ENCODE measurements around the gene NT5C3A.

Gene NT5C3A

GRCh38 chr7:33075818-33076518 is 13.4 kb upstream of the NT5C3A start:
- DNase-seq (ENCODE audit: low read depth) = no peak

- no peak for DNase-seq (ENCODE audit: low read depth)
These were observed 10.7 kb upstream of the NT5C3A start for GRCh38 chr7:33073243-33073642.

GRCh38 chr7:33072471-33072870 is 9.9 kb upstream of the NT5C3A start:
- peak; percentile 50 for DNase-seq (ENCODE audit: low read depth)

- no peak for DNase-seq (ENCODE audit: low read depth)
These were observed 8.3 kb upstream of the NT5C3A start for GRCh38 chr7:33070831-33071230.

- DNase-seq (ENCODE audit: low read depth) = no peak
These were observed 7.7 kb upstream of the NT5C3A start for GRCh38 chr7:33070277-33070676.

- no peak for DNase-seq (ENCODE audit: low read depth)
These were observed 5.3 kb upstream of the NT5C3A start for GRCh38 chr7:33067921-33068320.

GRCh38 chr7:33066771-33067170 is 4.2 kb upstream of the NT5C3A start:
- DNase-seq (ENCODE audit: low read depth) = no peak

- DNase-seq (ENCODE audit: low read depth) = no peak
These were observed 3.4 kb upstream of the NT5C3A start for GRCh38 chr7:33065981-33066380.

GRCh38 chr7:33062782-33063443 is 337 bp upstream of the NT5C3A start:
- DNase-seq (ENCODE audit: low read depth) = peak; percentile 89

GRCh38 chr7:33061282-33061937 is 1.2 kb downstream of the NT5C3A start:
- DNase-seq (ENCODE audit: low read depth) = no peak

- no peak for DNase-seq (ENCODE audit: low read depth)
These were observed 2.9 kb downstream of the NT5C3A start for GRCh38 chr7:33059635-33060034.

- no peak for DNase-seq (ENCODE audit: low read depth)
These were observed 7.4 kb downstream of the NT5C3A start for GRCh38 chr7:33055158-33055557.

- DNase-seq (ENCODE audit: low read depth) = no peak
These were observed 8.2 kb downstream of the NT5C3A start for GRCh38 chr7:33054261-33054964.

GRCh38 chr7:33053721-33054120 is 8.9 kb downstream of the NT5C3A start:
- no peak for DNase-seq (ENCODE audit: low read depth)

GRCh38 chr7:33050535-33051318 is 11.8 kb downstream of the NT5C3A start:
- DNase-seq (ENCODE audit: low read depth) = no peak

GRCh38 chr7:33048704-33049103 is 13.9 kb downstream of the NT5C3A start:
- DNase-seq (ENCODE audit: low read depth) = no peak

GRCh38 chr7:33048257-33048656 is 14.3 kb downstream of the NT5C3A start:
- DNase-seq (ENCODE audit: low read depth) = no peak

- no peak for DNase-seq (ENCODE audit: low read depth)
These were observed 17.6 kb downstream of the NT5C3A start for GRCh38 chr7:33044986-33045385.

- DNase-seq (ENCODE audit: low read depth) = no peak
These were observed 18.2 kb downstream of the NT5C3A start for GRCh38 chr7:33044401-33044718.

GRCh38 chr7:33043501-33044400 is 18.8 kb downstream of the NT5C3A start:
- DNase-seq (ENCODE audit: low read depth) = no peak
